Ectodermal cell (in vitro differentiated cells): Measurements from ENCODE around the gene ZFTA.
A peak's percentile ranks its signal among the peaks of the same experiment; 100 is the strongest.

Experiments
- H3K27ac ChIP-seq: 2 replicates; pipeline ENCODE4 v1.7.0; 2013; ENCODE audit warnings: mild to moderate bottlenecking, low read depth, low read length; ENCODE audit not compliant: insufficient read depth, poor library complexity, severe bottlenecking
- H3K27me3 ChIP-seq: 2 replicates; pipeline ENCODE4 v1.7.0; 2013; ENCODE audit warnings: mild to moderate bottlenecking, low read length; ENCODE audit not compliant: insufficient read depth, control insufficient read depth, poor library complexity, severe bottlenecking
- H3K36me3 ChIP-seq: one replicate; pipeline ENCODE4 v1.7.0; 2013; ENCODE audit warnings: low read length; ENCODE audit not compliant: control insufficient read depth, insufficient read depth
- H3K4me1 ChIP-seq: one replicate; pipeline ENCODE4 v1.7.0; 2013; ENCODE audit warnings: low read length; ENCODE audit not compliant: control insufficient read depth, insufficient read depth
- H3K4me3 ChIP-seq: 2 replicates; pipeline ENCODE4 v1.7.0; 2013; ENCODE audit warnings: low read depth, low read length, control low read depth; ENCODE audit not compliant: insufficient read depth
- H3K9me3 ChIP-seq: 2 replicates; pipeline ENCODE4 v1.7.0; 2013; ENCODE audit warnings: mild to moderate bottlenecking, low read length, moderate library complexity; ENCODE audit not compliant: control insufficient read depth
- WGBS, 2 experiments: methylation state at CpG; one replicate each; pipeline ENCODE4 v1.1.7; 2013; ENCODE audit warnings: missing lambda C conversion rate in 2 of 2; 5-methylcytosine and 5-hydroxymethylcytosine counted together

Gene ZFTA

DNA sequence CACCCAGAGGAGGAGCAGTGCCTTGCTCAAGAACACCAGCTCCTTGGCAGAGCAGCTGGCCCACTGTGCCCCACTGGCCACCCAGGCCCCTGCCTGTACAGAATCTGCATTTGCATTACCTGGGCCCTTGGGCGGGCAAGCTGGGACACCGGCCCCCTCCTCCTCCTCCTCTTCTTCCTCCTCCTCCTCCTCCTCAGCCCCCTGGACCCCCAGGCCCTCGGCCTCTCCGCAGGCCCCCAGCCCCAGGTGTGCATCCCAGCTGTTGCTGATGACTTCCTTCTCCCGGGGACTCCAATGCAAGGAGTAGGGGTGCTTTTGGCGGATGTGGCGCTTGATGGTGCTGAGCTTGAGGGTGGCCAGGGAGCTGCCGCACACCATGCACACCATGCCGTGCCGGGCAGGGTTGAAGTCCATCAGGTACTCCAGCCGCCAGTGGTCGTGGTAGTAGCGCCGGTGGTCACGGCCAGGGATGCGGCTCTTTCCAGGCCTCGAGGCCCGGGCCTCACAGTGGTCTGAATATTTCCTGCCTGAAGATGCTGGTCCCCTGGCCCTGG, 2.8 kb downstream of the ZFTA start:
- 86% methylated on average over 18 of the region's 18 CpGs for WGBS, 2 experiments
- Histone ChIP-seq H3K4me1 (peaks cover 42% of the 10 kb centered on the region), H3K36me3 (no peaks in the 10 kb centered on the region), H3K27ac (no peak overlapping the region), H3K4me3 (no peak overlapping the region), H3K27me3 (peaks cover 15% of the 10 kb centered on the region), H3K9me3 (no peaks in the 10 kb centered on the region)

DNA sequence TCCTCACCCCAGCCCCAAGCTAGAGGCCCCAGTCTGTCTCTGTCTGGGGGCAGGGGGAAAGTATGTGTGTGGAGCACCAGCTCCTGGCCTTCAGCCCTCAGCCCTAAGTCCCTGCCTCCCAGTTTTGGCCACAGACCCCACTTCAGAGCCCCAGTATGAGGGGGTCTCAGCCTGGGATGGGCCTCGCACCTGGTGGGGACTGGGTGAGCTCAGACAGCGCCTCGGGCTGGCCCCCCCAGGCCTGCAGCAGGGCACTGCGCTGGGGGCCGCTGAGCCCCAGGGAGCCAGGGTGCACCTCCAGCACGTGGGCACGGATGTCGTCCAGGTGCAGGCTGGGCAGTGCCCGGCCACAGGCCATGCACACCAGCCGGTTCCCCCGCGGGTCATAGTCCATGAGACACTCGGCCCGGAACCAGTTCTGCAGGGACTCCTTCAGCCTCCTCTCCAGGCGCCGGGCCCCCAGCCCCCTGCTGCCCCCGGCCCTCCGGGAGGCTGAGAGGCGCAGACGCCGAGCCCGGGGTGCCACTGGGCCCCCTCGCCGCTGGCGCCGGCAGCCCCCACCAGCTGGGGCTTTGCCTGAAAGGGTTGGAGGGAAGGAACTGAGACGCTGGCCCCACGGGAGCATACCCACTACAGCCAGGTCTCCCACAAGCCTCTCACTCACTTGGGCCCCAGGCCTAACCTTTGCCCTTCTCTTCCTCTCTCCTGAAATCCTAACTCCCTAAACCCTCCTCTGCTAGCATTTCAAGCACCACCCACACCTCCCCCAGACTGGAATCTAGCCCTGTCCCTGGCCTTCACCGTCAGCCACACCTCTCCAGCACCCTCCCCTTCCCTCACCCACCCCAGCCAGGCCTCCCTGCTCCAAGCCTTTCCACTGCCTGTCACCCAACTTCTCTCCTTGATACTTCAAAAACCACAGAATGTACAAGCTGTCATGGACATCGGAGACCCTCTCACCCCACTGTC, 3.6 kb downstream of the ZFTA start:
- Histone ChIP-seq H3K4me1 (peaks cover 42% of the 10 kb centered on the region), H3K4me3 (peak overlapping the region; percentile 62), H3K27ac (no peak overlapping the region)

DNA sequence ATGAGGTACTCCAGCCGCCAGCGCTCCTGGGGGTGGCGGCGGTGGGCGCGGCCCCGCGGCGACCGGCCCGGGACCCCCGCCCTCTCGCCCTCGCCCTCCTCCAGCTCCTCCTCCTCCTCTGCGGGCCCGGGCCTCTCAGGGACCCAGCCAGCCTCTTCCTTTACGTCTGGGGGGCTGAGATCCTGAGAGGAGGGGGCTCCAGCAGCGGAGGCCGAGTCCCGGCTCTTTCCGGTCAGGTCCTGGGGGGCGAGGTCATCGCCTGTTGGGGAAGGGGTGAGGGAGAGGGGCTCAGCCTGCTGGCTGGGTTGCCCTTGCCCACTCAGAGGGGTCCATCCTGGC, 4.3 kb downstream of the ZFTA start:
- H3K9me3 ChIP-seq, result no peaks in the 10 kb centered on the region
- no peaks in the 10 kb centered on the region for H3K36me3 ChIP-seq
- H3K4me1 ChIP-seq, result peaks cover 42% of the 10 kb centered on the region
- 8 to 10% methylated on average over 23 of the region's 23 CpGs for WGBS, 2 experiments
- H3K27ac ChIP-seq, result peak overlapping the region; percentile 73
- H3K27me3 ChIP-seq, result peaks cover 1% of the 10 kb centered on the region
- peak overlapping the region; percentile 62 for H3K4me3 ChIP-seq

More for the DNA sequence above, 3.6 kb downstream of the ZFTA start:
- Histone ChIP-seq H3K9me3 (no peaks in the 10 kb centered on the region), H3K36me3 (no peaks in the 10 kb centered on the region), H3K27me3 (peaks cover 7% of the 10 kb centered on the region)
- 71 to 77% methylated on average over 30 of the region's 30 CpGs for WGBS, 2 experiments

DNA sequence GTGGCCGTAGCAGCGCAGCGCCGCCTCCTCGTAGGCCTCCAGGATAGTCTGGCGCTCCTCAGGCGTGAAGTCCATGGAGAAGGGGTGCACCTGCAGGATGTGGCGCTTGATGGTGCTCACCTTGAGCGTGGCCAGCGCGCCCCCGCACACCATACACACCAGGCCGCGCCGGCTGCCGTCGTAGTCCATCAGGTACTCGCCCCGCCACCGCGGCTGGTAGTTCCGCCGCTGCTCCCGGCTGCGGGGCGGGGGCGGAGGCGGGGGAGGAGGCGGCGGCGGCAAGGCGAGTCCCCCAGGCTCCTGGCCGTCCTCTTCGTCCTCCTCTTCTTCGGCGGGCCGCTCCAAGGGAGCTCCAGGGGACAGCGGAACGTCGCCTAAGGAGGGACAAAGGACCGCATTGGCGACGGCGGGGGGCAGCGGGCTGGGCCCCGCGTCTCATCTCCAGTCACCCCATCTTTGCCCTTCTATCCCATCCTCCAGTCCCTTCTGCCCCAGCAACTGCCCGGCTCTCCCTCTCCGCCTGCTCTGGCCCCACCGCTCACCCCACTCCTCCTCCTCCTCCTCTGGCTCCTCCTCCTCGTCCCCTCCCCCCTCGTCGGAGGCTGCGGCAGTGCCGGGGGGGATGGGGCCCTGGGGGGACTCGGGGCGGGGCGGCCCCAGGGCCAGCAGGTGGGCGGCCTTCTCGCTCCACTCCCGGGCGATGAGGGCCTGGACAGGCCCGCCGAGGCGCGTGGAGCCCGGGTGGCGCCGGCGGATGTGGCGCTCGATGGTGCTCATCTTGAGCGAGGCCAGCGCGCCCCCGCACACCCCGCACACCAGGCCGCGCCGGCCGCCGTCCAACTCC, 4.9 kb downstream of the ZFTA start:
- no peaks in the 10 kb centered on the region for H3K36me3 ChIP-seq
- H3K4me3 ChIP-seq, result peak overlapping the region; percentile 62
- 1% methylated on average over 82 of the region's 82 CpGs for WGBS, 2 experiments
- peaks cover 42% of the 10 kb centered on the region for H3K4me1 ChIP-seq
- H3K27ac ChIP-seq, result peak overlapping the region; percentile 73
- H3K9me3 ChIP-seq, result no peaks in the 10 kb centered on the region
- H3K27me3 ChIP-seq, result no peaks in the 10 kb centered on the region

DNA sequence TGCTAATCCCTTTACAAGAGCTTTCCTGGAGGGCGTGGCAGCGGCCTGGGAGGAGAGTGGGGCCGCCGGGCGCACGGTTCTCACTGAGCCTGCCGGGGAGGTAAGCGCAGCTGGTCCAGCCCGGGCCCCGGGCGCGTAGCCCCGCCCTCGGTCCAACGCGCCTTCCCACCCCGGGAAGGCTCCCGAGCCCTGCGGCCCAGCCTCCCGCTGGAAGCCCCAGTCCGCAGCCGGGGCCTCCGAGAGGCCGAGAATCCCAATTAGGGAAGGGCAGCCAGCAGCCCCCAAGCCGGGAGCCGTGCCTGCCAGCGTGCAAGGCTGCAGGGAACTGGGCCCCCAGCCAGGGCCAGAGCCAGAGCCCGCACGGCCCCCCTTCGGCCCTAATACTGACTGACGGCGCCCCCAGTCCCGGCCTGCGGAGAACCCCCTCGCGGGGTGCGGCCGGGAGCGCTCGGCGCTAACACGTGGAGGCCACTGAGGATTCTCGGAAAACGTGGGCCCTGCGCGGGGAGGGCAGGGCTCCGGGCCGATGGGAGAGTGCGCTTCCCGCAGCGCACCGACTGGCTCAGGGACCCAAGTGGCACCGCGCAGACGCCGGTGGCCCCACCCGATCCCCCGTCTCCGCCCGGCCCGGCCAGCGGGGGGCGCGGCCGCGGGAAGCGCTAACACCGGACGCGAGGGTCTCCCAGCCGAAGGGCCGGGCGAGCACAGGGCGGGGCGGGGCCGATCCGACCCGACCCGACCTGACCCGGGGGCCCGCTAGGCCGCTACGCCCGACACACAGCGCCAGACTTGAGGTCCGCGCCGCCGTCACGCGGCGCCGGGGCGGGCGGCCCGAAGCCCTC, 5.7 kb downstream of the ZFTA start:
- peak overlapping the region; percentile 73 for H3K27ac ChIP-seq
- 1% methylated on average over 96 of the region's 96 CpGs for WGBS, 2 experiments
- no peaks in the 10 kb centered on the region for H3K27me3 ChIP-seq
- H3K36me3 ChIP-seq, result no peaks in the 10 kb centered on the region
- H3K9me3 ChIP-seq, result no peaks in the 10 kb centered on the region
- H3K4me3 ChIP-seq, result peak overlapping the region; percentile 62
- H3K4me1 ChIP-seq, result peaks cover 42% of the 10 kb centered on the region

DNA sequence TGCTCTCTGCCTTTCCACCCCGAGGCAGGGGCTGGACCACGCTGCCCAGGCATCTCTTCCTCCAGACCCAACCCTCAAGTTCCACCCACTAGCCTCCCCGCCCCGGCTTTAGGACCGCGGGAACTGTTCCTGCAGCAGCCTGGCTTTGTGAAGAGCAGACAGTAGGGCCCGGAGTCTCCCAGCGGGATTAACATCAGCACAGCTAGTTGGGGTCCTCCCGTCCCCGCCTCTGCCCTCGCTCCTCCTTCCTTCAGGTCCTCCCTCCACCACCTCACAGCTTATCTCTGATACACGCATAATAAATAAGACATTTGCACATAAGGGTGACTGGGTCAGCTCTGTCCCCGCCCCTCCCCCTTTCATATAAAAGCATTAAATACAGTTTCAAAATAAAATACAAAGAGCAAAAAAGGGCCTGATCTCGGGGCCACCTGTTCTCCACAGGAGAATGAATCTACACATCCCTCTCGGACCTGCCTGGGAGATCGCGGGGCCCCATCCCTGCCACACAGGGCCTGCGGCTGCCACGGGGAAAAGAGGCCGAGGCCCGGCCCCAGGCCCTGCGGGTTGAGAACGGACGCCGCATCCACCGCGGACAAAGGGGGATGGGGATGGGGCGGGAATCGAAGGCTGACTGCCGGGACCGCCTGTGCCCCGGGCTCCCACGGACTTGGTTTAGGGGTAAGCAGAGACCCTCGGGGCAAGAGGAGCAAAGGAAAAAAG, 6.5 kb downstream of the ZFTA start:
- H3K9me3 ChIP-seq, result no peaks in the 10 kb centered on the region
- peak overlapping the region; percentile 62 for H3K4me3 ChIP-seq
- peak overlapping the region; percentile 40 for H3K27ac ChIP-seq
- peaks cover 40% of the 10 kb centered on the region for H3K4me1 ChIP-seq
- 1% methylated on average over 34 of the region's 34 CpGs for WGBS, 2 experiments
- peaks cover 6% of the 10 kb centered on the region for H3K36me3 ChIP-seq
- H3K27me3 ChIP-seq, result no peaks in the 10 kb centered on the region

DNA sequence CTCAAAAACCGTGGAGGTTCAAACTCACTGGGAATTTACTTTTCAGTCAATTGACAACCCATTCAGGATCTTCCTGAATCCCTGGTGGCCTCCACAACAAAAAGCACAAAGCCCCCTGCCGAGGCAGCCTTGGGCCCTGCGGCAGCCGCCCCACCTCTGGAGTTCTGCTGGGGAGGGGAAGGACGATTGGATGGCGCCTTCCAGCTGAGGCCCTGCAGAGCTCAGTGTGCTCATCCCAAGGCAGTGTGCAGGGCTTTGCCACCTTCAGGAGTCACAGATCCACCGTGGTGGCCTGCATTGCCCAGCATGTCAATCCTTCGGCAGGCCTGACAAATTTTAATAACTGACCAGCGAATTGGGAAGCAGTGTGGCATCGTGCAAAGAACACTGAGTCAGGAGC, 7.4 kb downstream of the ZFTA start:
- peaks cover 31% of the 10 kb centered on the region for H3K4me1 ChIP-seq
- 4 to 5% methylated on average over 10 of the region's 10 CpGs for WGBS, 2 experiments
- peaks cover 6% of the 10 kb centered on the region for H3K36me3 ChIP-seq
- H3K27me3 ChIP-seq, result no peaks in the 10 kb centered on the region
- H3K9me3 ChIP-seq, result no peaks in the 10 kb centered on the region
- H3K27ac ChIP-seq, result no peak overlapping the region
- peak overlapping the region; percentile 62 for H3K4me3 ChIP-seq

DNA sequence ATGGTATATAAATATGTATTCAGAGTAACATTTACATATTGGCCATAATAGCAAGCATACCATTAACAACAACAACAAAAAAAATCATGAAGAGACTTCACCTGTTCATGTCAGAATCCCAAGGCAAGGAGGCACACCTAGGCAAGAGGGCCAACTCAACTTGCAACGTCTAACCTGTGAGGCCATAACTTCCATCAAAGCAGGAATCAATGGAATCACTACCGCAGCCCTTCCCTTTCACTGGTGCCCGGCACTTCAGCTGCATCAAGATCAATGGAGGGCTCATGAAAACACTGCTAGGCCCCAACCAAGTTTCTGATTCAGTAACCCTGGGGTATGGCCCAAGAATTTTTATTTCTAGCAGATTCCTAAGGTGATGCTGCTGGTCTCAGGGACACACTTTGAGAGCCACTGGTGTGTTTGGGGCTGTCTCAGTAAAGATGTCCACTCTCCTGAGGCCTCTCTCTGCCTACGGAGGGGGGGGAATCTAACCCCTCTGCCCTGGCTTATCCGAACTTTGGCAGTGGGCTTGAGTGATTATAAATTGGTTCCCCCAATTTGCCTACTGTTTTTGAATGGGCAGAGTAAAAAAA, 8.0 kb downstream of the ZFTA start:
- Histone ChIP-seq H3K27me3 (no peaks in the 10 kb centered on the region), H3K36me3 (peaks cover 6% of the 10 kb centered on the region), H3K4me1 (peaks cover 26% of the 10 kb centered on the region), H3K9me3 (no peaks in the 10 kb centered on the region), H3K4me3 (peak overlapping the region; percentile 62), H3K27ac (no peak overlapping the region)
- WGBS, 2 experiments, result 32 to 37% methylated on average over 5 of the region's 5 CpGs
